Bronchial epithelial cell (primary cell): ENCODE measurements around the gene SLC8A1. TPM values are rescaled to one million over a fixed set of nuclear protein-coding genes. Genes with fewer than 3 reads are reported as not detected.

Experiments used
- DNase-seq: peaks from one replicate; pipeline ENCODE4 v3.0.0-alpha.2; 2010; ENCODE audit warnings: low read depth
- FAIRE-seq: peaks from 2 replicates; lab custom pipeline; 2011; peaks lifted over from hg19 to GRCh38; lab: Jason Lieb, UNC
- H3K27me3 ChIP-seq: 2 replicates; pipeline ENCODE4 v1.5.1; 2011; ENCODE audit warnings: low read length; ENCODE audit not compliant: control insufficient read depth, insufficient read depth
- H3K36me3 ChIP-seq: 2 replicates; pipeline ENCODE4 v1.5.1; 2011; ENCODE audit warnings: low read length; ENCODE audit not compliant: control insufficient read depth, insufficient read depth
- H3K4me3 ChIP-seq: 2 replicates; pipeline ENCODE4 v1.5.1; 2011; ENCODE audit warnings: mild to moderate bottlenecking, low read depth, low read length, control low read depth
- CTCF ChIP-seq: IDR thresholded peaks from 2 replicates; pipeline ENCODE4 v1.5.1; 2011; ENCODE audit warnings: mild to moderate bottlenecking, moderate library complexity, low read length, control low read depth, inconsistent platforms; ENCODE audit not compliant: insufficient read depth, severe bottlenecking
- total RNA-seq: library from RNA; depleted of rRNA; stranded (reverse); fragments of >200 nt; gene quantifications from 2 replicates; pipeline ENCODE4 v1.2.1, GENCODE V29; 2014

The SLC8A1 gene
- total RNA-seq, 1 donor from 2014 or later: 3.7 TPM

GRCh38 chr2:40226637-40227036 lies 225.3 kb downstream of the SLC8A1 start:
- H3K4me3 ChIP-seq: no peak overlapping the region
- DNase-seq: no peak
- no peaks in the 10 kb centered on the region for H3K36me3 ChIP-seq
- H3K27me3 ChIP-seq: no peaks in the 10 kb centered on the region
- FAIRE-seq: no peak
- no peak for TF ChIP-seq CTCF

GRCh38 chr2:40225670-40226210 lies 226.2 kb downstream of the SLC8A1 start:
- H3K27me3 ChIP-seq: no peaks in the 10 kb centered on the region
- TF ChIP-seq CTCF: no peak
- FAIRE-seq (no peak), DNase-seq (no peak)
- no peak overlapping the region for H3K4me3 ChIP-seq
- H3K36me3 ChIP-seq: no peaks in the 10 kb centered on the region

GRCh38 chr2:40224318-40224717 lies 227.6 kb downstream of the SLC8A1 start:
- H3K36me3 ChIP-seq: no peaks in the 10 kb centered on the region
- FAIRE-seq (no peak), DNase-seq (no peak)
- H3K4me3 ChIP-seq: no peak overlapping the region
- no peaks in the 10 kb centered on the region for H3K27me3 ChIP-seq
- TF ChIP-seq CTCF: no peak

GRCh38 chr2:40220177-40220925 lies 231.5 kb downstream of the SLC8A1 start:
- no peaks in the 10 kb centered on the region for H3K27me3 ChIP-seq
- TF ChIP-seq CTCF: no peak
- peak; percentile 48 for DNase-seq
- no peak overlapping the region for H3K4me3 ChIP-seq
- no peak for FAIRE-seq
- no peaks in the 10 kb centered on the region for H3K36me3 ChIP-seq

- Histone ChIP-seq H3K36me3 (no peaks in the 10 kb centered on the region), H3K4me3 (no peak overlapping the region), H3K27me3 (no peaks in the 10 kb centered on the region)
- no peak for TF ChIP-seq CTCF
- DNase-seq (no peak), FAIRE-seq (no peak)
Measured at GRCh38 chr2:40219141-40219540, 232.7 kb downstream of the SLC8A1 start.
